ENCODE measurements around the gene FMN1.

DNA sequence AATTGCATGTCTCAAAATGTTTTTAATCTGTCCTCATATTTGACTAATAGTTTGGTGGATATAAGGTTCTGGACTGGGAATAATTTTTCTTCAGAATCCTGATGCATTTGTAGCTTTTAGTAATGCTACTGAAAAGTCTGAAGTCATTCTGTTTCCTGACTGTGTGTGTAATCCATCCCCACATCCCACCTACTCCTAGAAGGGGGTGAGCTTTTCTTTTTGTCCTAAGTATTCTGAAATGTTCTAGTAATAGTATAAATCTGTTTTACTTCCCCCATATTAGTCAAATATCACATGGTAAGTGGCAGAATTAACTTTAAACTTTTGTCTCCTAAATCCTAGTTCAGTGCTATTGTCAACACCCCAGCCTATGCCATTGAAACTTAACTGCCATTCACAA is 313.9 kb downstream of the FMN1 start:
- TF ChIP-seq FIP1L1 (IDR thresholded peaks at IDR 0.05; ENCODE audit: borderline replicate concordance, insufficient read depth, low read depth, low read length) (no peak), PAX8 (CRISPR knock-in tag; IDR thresholded peaks at IDR 0.05; ENCODE audit: borderline replicate concordance) (no peak), GABPA (IDR thresholded peaks at IDR 0.05; ENCODE audit: low read depth, low read length) (no peak), GABPA (CRISPR knock-in tag; IDR thresholded peaks at IDR 0.05; ENCODE audit: low read depth) (no peak), CREB1 (IDR thresholded peaks at IDR 0.05) (no peak), CREB1 (CRISPR knock-in tag; IDR thresholded peaks at IDR 0.05) (no peak), ZNF274 (CRISPR knock-in tag; IDR thresholded peaks at IDR 0.05) (no peak), ZNF616 (CRISPR knock-in tag; IDR thresholded peaks at IDR 0.05; ENCODE audit: low read depth) (no peak), RBFOX2 (IDR thresholded peaks at IDR 0.05; ENCODE audit: low read depth, low read length) (no peak), ESRRA (CRISPR knock-in tag; IDR thresholded peaks at IDR 0.05; ENCODE audit: low read depth) (no peak), STAG1 (CRISPR knock-in tag; IDR thresholded peaks at IDR 0.05) (no peak), ZNF678 (CRISPR knock-in tag; IDR thresholded peaks at IDR 0.05) (no peak), POLR2A (IDR thresholded peaks at IDR 0.05; ENCODE audit: insufficient read depth in 1 of 2, low read depth in 2 of 2, low read length in 2 of 2) (no peak)
- TF ChIP-seq, protein P1, sequence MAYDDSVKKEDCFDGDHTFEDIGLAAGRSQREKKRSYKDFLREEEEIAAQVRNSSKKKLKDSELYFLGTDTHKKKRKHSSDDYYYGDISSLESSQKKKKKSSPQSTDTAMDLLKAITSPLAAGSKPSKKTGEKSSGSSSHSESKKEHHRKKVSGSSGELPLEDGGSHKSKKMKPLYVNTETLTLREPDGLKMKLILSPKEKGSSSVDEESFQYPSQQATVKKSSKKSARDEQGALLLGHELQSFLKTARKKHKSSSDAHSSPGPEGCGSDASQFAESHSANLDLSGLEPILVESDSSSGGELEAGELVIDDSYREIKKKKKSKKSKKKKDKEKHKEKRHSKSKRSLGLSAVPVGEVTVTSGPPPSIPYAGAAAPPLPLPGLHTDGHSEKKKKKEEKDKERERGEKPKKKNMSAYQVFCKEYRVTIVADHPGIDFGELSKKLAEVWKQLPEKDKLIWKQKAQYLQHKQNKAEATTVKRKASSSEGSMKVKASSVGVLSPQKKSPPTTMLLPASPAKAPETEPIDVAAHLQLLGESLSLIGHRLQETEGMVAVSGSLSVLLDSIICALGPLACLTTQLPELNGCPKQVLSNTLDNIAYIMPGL (CRISPR knock-in tag; IDR thresholded peaks at IDR 0.05; ENCODE audit: borderline replicate concordance in 1 of 2, low read depth in 1 of 2), result no peak
- TF ChIP-seq, protein P2, sequence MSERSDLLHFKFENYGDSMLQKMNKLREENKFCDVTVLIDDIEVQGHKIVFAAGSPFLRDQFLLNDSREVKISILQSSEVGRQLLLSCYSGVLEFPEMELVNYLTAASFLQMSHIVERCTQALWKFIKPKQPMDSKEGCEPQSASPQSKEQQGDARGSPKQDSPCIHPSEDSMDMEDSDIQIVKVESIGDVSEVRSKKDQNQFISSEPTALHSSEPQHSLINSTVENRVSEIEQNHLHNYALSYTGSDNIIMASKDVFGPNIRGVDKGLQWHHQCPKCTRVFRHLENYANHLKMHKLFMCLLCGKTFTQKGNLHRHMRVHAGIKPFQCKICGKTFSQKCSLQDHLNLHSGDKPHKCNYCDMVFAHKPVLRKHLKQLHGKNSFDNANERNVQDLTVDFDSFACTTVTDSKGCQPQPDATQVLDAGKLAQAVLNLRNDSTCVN (CRISPR knock-in tag; IDR thresholded peaks at IDR 0.05; ENCODE audit: borderline replicate concordance), result no peak

Data from HepG2 (cell line).